GM12873 (cell line): ENCODE measurements around the gene METTL14.

Experiments used
- TF ChIP-seq, protein P1 (sequence below): IDR thresholded peaks from 2 replicates; pipeline ENCODE4 v1.5.1; 2012; ENCODE audit warnings: low read depth, mild to moderate bottlenecking, moderate library complexity, low read length, control low read depth; ENCODE audit not compliant: insufficient read depth; ENCODE audit errors: missing control alignments

The METTL14 gene

DNA sequence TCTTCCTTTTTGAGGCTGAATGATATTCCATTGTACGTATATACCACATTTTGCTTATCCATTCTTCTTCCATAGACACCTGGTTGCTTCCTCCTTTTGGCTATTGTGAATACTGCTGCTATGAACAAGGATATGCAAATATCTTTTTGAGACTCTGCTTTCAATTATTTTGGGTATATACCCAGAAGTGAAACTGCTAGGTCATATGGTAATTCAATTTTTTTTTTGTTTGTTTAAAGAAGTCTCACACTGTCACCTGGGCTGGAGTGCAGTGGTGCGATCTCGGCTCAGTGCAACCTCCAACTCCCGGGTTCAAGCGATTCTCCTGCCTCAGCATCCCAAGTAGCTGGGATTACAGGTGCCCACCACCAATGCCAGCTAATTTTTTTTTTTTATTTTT is 75.3 kb downstream of the METTL14 start:
- TF ChIP-seq, protein P1, sequence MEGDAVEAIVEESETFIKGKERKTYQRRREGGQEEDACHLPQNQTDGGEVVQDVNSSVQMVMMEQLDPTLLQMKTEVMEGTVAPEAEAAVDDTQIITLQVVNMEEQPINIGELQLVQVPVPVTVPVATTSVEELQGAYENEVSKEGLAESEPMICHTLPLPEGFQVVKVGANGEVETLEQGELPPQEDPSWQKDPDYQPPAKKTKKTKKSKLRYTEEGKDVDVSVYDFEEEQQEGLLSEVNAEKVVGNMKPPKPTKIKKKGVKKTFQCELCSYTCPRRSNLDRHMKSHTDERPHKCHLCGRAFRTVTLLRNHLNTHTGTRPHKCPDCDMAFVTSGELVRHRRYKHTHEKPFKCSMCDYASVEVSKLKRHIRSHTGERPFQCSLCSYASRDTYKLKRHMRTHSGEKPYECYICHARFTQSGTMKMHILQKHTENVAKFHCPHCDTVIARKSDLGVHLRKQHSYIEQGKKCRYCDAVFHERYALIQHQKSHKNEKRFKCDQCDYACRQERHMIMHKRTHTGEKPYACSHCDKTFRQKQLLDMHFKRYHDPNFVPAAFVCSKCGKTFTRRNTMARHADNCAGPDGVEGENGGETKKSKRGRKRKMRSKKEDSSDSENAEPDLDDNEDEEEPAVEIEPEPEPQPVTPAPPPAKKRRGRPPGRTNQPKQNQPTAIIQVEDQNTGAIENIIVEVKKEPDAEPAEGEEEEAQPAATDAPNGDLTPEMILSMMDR: no peak

DNA sequence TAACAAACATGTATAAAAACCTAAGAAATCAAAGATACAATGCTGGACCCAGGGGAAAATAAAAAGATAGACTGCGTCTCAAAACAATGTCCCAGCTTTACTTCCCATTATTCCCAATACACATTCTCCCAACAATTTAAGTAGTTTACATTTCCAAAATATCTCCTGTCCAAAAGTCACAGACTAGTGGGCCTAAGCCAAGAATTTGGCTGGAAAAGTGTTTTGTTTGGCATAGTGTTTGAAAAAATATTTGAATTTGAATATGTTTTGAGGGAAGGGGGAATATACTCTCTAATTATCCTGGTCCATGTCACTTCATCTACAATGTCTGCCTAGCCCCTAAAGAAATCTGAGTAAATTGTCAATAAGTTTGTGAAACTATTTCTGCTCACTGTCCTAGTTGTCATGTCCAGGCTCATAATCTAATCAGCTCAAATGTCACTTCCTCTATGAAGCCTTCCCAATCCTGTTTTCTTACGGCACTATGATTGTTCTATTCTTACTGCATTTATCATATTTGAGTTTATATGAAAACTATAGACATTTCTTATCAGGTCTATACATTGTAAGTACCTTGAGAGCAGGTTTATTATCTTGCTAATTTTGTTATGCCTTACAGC is 76.3 kb downstream of the METTL14 start:
- TF ChIP-seq, protein P1: no peak

DNA sequence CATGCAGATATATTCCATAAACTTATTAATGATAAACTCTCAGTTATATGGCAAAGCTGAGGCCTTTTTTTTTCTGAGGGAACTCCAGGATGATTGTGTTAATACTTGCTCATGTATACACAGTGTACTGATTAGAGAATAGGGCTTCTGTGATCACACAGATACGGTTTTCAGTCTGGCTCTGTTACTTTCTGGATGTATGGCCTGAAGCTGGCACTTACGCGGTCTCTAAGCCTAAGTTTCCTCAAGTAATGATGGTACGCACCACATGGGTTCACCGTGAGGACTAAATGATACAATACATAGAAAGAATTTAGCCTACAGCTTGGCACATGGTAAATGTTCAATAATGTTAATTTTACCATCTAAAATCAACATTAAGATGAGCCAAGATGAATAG is 77.0 kb downstream of the METTL14 start:
- TF ChIP-seq, protein P1: no peak

DNA sequence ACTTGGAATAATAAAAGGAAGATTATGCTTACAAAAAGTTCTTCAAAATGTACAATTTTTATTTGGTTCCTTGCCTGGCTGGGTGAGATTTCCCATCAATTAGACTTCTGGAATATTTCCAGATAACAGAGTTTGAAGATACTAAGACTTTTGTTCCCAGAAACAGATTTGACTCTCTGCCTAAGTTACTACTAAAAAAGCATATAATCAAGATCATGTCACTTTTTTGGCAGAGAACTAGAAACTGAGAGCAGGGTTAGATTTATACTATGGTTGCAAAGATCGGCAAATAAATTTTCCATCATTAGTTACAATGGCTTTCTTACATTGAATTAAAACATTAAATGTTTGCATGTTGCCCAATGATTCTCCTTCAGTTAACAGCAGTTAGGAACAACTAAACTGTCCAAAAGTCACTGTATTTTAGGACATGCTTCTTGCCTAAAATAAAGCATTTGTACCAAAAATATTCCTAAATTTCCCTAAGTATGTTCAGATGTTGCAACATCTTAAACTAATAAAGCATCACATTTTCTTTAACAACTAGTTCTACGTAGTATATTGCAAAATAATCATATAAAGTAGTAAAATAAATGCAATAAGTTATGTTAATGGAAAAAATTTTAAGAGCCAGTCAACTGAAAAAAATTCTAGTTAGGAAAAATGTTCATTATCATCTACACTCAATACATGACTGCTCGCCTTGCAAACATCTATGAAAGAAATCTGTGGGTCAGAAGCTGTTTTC is 77.7 kb downstream of the METTL14 start:
- TF ChIP-seq, protein P1: no peak
